GM12874 (cell line): Measurements from ENCODE around the gene GNG14.

Source experiments
- TF ChIP-seq, protein P1 (sequence below): IDR thresholded peaks from 2 replicates; pipeline ENCODE4 v1.5.1; 2011; ENCODE audit warnings: low read depth, mild to moderate bottlenecking, control low read depth, low read length, moderate library complexity; ENCODE audit not compliant: insufficient read depth

Gene GNG14

DNA sequence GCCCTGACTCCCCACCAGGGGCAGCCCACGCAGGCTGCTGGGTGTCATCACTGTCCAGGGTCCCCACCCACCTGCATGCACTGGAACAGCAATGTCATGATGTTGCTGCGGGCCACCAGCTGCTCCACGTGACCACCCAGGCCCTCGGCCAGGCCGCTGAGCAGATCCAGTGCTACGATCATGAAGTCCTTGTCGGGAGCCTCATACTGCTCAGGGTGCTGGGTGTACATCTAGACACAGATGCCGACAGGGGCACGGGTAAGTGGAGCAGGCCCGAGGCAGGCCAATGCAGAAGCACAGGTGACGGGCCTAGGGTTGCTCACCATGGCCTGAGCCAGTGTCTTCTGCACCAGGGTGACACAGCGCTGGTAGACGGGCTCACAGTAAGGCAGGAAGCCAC, 17.4 kb downstream of the GNG14 start:
- TF ChIP-seq, protein P1, sequence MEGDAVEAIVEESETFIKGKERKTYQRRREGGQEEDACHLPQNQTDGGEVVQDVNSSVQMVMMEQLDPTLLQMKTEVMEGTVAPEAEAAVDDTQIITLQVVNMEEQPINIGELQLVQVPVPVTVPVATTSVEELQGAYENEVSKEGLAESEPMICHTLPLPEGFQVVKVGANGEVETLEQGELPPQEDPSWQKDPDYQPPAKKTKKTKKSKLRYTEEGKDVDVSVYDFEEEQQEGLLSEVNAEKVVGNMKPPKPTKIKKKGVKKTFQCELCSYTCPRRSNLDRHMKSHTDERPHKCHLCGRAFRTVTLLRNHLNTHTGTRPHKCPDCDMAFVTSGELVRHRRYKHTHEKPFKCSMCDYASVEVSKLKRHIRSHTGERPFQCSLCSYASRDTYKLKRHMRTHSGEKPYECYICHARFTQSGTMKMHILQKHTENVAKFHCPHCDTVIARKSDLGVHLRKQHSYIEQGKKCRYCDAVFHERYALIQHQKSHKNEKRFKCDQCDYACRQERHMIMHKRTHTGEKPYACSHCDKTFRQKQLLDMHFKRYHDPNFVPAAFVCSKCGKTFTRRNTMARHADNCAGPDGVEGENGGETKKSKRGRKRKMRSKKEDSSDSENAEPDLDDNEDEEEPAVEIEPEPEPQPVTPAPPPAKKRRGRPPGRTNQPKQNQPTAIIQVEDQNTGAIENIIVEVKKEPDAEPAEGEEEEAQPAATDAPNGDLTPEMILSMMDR = no peak

DNA sequence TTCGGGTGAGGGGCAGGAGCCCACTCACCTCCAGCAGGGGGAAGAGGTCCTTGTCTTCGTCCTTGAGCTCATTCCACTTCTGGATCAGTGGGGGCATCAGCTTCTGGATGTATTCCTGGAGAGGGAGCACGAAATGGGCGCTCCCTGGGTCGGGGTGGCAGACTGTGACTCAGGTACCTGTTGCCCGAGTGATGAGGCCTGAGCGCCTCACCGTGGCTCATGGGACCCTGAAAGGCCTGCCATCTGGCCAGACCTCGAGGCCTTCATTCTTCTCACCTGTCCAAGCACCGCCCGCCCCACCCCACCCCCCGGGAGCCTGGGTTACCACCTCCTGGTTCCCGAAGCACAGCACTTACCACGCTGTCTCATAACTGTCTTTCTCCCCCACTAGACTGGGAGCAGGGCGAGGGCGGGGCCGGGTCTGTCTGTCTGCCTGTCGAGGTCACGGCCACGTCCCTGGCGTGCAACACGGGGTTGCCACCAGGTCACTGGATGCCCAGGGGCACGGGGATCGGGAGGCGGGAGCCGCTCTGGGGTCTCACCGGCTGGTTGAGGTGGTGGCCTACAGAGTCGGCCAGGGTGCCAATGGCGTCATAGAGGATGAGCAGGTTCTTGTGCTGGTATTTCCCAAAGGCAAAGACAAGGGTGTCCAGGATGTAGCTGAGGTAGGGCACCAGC, 18.0 kb downstream of the GNG14 start:
- TF ChIP-seq, protein P1 = no peak

DNA sequence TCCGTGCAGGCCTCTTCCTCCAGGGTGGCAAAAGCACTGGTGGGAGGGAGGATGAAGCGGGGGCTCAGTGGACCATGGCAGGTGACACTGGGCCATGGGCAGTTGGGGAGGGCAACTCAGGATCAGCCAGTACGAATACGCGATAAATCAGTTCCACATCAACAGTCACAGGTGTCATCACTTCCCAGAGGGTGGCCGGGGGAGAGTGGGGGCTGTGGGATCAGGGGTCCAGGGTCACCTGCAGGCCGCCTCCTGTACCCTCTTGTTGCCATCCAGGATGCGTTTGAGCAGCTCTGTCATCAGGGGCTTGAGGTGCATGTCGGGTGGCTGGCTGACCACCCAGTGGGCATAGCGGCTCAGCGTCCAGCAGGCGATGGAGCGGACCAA, 18.5 kb downstream of the GNG14 start:
- TF ChIP-seq, protein P1 = no peak

DNA sequence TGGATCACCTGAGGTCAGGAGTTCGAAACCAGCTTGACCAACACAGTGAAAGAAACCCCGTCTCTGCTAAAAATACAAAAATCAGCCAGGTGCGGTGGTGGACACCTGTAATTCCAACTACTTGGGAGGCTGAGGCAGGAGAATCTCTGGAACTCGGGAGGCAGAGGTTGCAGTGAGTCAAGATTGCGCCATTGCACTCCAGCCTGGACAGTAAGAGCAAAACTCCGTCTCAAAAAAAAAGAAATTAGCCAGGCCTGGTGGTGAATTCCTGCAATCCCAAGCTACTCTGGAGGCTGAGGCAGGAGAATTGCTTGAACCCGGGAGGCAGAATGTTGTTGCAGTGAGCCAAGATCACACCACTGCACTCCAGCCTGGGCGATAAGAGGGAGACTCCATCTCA, 20.8 kb downstream of the GNG14 start:
- TF ChIP-seq, protein P1 = no peak

DNA sequence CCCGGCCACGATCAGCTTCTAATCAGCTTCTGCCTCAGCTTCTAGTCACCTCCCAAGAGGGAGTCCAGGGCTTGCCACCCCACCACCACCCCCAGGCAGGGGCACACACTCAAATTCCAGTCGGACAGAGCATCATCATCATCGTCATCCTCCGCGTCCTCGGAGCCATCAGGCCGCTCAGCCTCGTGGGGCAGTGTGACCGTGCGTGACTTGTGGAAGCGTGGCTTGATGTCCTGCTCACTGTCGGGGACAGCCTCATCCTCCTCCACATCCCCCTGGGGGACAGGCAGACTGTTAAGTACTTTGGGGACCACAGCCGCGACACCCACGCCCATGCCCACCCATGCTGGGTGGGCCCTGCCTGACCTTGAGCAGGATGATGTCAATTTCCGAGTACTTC, 23.4 kb downstream of the GNG14 start:
- TF ChIP-seq, protein P1 = no peak

DNA sequence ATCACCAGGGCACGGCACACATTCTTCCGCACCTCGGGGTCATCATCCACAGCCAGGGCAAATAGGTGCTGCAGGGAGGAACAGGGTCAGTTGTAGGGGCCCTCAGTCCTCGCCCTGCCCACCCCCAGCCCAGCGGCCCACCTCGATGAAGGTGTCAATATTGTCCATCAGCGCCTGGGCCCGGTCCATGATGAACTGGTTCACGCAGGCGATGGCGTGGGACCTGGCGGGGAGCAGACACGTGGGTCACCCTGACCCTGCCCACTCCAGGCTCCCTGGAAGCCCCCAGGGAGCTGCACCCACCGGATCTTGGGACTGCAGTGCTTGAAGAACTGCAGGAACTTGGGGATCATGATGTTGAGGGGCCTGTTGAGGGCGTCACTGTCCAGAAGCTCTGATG, 27.3 kb downstream of the GNG14 start:
- TF ChIP-seq, protein P1 = no peak

DNA sequence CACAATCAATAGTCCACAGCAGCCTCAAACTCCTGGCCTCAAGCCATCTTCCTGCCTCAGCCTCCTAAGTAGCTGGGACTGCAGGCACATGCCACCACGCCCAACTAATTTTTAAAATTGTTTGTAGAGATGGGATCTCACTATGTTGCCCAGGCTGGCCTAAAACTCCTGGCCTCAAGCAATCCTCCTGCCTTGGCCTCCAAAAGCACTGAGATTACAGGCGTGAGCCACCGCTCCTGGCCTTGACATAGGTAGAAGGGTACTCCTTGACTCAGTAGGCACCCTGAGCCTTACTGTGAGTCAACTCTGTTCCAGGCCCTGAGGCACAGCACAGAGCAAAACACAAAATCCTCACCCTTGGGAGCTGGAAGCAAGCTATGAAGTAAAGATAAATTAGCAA, 28.1 kb downstream of the GNG14 start:
- TF ChIP-seq, protein P1 = no peak
